ENCODE results near the gene TMCC3.
"Not testable (repeated sequence)": the region's sequence is repeated elsewhere in the genome, so short reads cannot be mapped to it uniquely, and the experiment has no call there.

Gene TMCC3

DNA sequence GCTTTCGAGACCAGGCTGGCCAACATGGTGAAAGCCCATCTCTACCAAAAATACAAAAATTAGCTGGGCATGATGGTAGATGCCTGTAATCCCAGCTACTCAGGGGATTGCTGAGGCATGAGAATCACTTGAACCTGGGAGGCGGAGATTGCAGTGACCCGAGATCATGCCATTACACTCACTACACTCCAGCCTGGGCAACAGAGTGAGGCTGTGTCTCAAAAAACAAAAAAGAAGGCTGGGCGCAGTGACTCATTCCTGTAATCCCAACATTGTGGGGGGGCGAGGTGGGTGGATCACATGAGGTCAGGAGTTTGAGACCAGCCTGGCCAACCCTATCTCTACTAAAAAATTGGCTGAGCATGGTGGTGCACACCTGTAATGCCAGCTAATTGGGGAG, 49.0 kb downstream of the TMCC3 start:
- not testable (repeated sequence) for DNase-seq (ENCODE audit: low spot score)

DNA sequence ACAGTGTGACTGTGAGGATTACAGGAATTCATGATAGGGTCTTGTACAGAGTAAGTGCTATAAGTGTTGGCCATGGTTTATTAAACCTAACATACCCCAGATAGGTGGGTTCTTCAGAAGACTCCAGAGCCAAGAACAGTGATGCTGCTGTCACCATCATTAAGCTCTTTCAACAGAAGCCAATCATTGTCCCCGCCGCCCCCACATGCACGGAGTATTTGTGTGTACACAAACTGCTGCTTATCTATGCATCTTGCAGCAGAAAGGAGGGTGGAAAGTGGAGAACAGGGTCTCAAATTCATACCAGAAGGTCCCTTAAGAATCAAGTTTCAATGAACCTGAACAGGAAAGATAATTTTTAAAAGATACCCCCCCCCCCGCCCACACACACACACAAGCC, 51.2 kb downstream of the TMCC3 start:
- DNase-seq (ENCODE audit: low spot score), result no peak

DNA sequence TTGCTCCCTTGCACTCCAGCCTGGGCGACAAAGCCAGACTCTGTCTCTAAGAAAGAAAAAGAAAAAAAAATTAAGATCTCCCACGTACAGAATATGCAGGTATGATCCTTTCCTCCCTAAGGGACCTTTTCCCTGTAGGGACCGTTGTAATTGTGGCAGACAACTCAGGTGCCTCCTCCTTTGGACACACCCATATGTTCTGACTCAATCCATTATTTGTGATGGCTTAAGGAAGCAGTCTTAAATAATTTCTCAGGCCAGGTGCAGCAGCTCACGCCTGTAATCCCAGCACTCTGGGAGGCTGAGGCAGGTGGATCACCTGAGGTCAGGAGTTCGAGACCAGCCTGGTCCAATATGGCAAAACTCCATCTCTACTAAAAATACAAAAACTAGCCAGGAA, 53.1 kb downstream of the TMCC3 start:
- no peak for DNase-seq (ENCODE audit: low spot score)

DNA sequence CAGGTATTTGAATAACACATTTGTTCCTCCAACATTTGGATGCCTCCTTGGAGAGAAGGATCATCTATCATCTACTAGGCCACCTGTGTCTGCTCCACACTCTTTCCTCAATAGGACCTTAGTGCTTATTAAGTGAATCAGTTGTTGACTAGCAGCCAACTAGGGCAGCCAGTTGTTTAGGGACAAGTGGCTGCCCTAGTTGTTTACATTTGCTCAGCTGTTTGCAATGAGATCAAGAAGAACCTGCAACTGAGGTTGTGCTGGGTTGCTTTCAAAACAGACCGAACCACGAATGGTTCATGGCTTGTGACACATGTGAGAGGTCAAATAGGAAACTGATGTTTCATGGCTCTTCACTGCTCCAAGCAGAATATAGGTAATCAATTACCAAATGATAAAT, 53.8 kb downstream of the TMCC3 start:
- DNase-seq (ENCODE audit: low spot score), result no peak

- no peak for DNase-seq (ENCODE audit: low spot score)
Measured at GRCh38 chr12:94595152-94595551, 55.2 kb downstream of the TMCC3 start.

DNA sequence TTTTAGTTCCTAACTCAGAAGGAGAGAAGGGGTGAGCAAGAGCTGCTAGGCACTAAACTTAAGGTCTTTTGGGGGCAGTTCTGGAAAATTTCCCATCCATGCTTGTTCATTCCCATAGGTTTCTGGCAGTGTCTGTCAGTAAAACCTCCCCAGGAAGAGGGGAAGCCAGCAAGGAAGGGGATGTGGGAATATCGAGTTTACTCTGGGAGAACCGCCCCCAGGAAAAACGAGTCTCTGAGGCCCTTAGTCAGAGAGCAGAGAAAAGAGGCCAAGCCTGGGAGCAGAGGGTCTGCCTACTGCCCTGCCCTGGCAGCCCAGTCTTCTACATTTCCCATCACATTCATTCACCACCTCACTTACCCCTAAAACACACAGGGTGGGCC, 55.9 kb downstream of the TMCC3 start:
- no peak for DNase-seq (ENCODE audit: low spot score)

- no peak for DNase-seq (ENCODE audit: low spot score)
Measured at GRCh38 chr12:94593822-94594442, 56.4 kb downstream of the TMCC3 start.

GRCh38 chr12:94592723-94593122, 57.6 kb downstream of the TMCC3 start:
- not testable (repeated sequence) for DNase-seq (ENCODE audit: low spot score)

DNA sequence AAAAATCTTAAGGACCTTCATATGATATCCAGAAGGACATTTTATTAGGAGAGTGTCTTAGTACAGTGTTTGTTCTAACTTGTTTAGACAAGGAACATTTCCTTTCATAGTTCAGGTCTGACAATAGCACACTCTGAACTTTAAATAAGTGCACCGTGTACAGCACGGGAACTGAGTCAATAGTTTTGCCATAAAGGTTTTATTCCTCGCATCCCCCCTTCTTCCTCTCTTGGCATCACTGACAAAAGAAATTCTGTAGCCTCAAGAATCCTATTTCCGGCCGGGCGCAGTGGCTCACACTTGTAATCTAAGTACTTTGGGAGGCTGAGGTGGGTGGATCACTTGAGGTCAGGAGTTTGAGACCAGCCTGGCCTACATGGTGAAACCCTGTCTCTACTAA, 58.3 kb downstream of the TMCC3 start:
- no peak for DNase-seq (ENCODE audit: low spot score)

DNA sequence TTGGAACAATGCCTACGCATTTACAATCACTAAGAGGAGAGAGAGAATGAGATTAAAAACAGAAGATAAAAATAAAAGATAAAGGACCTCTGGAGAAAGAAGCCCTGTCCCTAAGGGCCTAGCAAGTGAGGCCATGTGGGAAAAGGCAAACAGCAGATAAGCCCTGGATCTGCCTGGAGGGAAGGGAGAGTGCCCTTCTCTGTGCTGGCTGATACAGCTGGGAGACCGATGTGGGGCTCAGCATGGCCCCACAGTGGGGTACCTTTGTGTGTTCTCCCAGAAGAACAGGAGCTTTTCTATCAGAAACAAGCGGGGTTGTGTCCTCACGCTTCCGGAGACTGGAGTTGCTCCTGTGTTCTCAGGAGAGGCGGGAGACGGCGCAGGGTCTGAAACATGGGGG, 59.9 kb downstream of the TMCC3 start:
- DNase-seq (ENCODE audit: low spot score), result no peak

- DNase-seq (ENCODE audit: low spot score), result no peak
Measured at GRCh38 chr12:94589591-94590001, 60.8 kb downstream of the TMCC3 start.

DNA sequence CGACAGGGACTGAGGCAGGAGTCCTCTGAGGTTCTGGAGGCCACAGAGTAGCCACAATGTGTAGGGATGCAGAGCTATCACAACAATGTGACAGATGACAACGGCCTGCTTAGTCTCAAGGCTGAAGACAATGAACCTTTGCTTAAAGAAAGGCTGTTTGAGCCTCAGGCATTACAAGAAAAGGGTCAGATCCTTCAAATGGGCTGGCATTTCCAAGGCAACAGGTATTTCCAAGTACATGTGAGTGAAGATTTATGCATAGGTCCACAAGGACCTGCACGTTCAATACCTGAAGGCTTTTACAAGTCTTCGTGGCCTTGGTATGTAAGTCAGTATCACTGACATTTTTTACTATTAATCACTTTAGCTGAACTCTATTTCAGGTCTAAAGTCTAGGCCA, 62.0 kb downstream of the TMCC3 start:
- no peak for DNase-seq (ENCODE audit: low spot score)

DNA sequence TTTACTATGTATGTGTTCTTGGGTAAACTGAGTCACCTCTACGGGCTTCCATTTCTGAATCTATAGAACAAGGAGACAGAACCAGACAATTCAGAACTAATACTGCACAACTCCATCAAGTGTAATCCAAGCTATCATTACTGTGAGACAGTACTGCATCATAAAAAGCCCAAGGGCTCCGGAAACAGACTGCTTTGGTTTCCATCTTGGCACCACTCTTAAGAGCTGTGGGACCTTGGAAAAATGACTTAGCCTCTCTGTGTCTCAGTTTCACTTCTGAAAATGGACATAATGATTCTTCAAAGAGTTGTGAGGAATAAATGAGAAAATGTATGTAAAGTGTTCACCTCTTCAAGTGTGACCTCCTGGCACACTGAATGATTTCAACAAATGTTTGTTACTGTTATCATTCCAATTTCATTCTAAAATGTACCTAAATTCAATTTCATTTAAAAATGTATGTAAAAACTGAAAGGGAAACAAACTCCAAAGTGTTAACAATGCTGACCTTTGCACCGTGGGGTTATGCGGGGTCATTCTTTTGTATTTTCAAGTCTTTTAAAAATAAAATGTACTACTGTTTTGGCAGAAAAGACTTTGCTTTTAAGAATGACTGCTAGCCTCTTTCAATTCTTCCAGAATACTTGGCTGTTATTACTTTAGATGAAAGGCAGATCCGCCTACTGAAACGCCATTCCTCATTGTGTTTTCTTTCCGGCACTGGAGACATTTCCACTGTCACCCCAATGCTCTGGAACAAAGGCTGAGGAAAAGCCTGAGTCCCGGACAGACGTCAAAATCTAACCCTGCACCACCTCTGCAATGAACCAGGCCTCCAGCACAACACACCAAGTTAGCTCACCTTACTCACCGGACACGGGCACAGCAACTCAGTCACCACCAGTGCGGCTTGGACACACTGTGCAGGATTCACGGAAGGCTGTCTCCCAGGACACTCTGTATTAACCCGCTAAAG, 62.8 kb downstream of the TMCC3 start:
- DNase-seq (ENCODE audit: low spot score), result no peak

GRCh38 chr12:94586589-94587259, 63.6 kb downstream of the TMCC3 start:
- no peak for DNase-seq (ENCODE audit: low spot score)

- no peak for DNase-seq (ENCODE audit: low spot score)
Measured at GRCh38 chr12:94585626-94586025, 64.7 kb downstream of the TMCC3 start.

- no peak for DNase-seq (ENCODE audit: low spot score)
Measured at GRCh38 chr12:94584377-94584776, 66.0 kb downstream of the TMCC3 start.

DNA sequence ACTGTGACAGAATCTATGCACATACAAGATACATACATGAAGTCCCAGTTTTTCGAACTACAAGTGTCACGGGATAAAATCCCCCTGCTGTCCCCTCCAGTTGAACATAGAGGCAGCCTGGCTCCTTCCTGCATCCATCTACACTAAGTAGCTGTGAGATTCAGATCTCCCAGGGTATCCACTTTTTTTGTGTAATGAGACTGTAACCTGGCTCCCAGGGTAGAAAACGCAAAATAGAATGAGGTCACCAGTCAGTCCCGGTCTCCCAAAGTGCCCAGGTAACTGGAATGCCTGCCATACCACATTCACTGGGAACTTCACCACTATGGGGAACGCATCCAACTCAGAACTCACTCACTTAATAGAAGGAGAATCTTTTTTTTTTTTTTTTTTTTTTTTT, 67.8 kb downstream of the TMCC3 start:
- no peak for DNase-seq (ENCODE audit: low spot score)

- DNase-seq (ENCODE audit: low spot score), result no peak
Measured at GRCh38 chr12:94575645-94576403, 74.5 kb downstream of the TMCC3 start.

DNA sequence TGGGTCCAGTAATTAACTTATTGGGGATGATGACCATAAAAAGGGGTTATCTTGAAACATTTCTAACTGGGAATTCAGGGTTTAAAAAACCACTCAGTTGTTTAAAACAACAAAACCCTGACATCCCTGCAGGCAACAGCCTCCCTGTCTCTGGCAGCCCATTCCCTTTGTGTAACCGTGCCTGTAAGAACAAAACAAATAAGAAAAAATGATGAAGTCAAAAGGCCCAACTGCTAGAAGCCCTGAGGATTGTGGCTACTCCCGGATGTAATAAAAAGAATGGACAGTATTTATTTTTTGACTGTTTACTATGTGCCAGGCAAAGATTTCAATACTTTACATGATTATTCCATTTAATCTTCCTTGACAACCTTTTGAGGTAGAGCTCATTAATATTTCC, 75.3 kb downstream of the TMCC3 start:
- DNase-seq (ENCODE audit: low spot score), result no peak

- DNase-seq (ENCODE audit: low spot score), result no peak
Measured at GRCh38 chr12:94571556-94571955, 78.8 kb downstream of the TMCC3 start.

- no peak for DNase-seq (ENCODE audit: low spot score)
Measured at GRCh38 chr12:94570161-94570560, 80.2 kb downstream of the TMCC3 start.

DNA sequence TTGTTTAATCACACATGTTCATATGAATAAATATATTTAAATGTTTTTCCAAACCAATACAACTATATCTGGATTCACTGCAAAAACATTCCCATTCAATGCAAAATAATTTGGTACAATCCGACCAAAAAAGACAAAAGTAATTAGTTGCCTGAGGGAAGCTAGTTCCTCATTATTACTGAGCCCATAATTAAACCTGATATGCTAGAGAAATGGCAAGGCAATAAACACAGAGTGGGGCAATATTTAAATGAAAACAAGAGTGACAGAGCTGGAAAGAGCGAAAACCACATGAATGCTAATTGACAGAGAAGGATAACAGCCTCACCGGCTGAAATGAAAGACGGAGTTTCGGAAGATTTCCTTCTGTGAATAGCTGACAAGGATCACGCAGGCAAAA, 82.6 kb downstream of the TMCC3 start:
- no peak for DNase-seq (ENCODE audit: low spot score)

Data from CD4-positive, alpha-beta T cell treated with Interleukin-6 at 100 ng/mL for 8 hours (primary cell).